Gastroesophageal sphincter (tissue), 3 donors: ENCODE measurements around the gene ZDHHC3.

Experiments
- CTCF ChIP-seq, 4 experiments: fragments of 200-600 bp in 2 of 4; fragments of 450-650 bp in 2 of 4; sonication (generic) in 1 of 4; IDR thresholded peaks; one replicate each; pipeline ENCODE4 v1.5.1; 2017 to 2019; ENCODE audit warnings: antibody characterized with exemption in 4 of 4, mild to moderate bottlenecking in 2 of 4, moderate library complexity in 2 of 4
- POLR2A ChIP-seq, 2 donors: fragments of 450-650 bp; IDR thresholded peaks; one replicate each; pipeline ENCODE4 v1.6.1; 2017; ENCODE audit warnings: antibody characterized with exemption in 2 of 2, mild to moderate bottlenecking in 2 of 2, moderate library complexity in 1 of 2

- TF ChIP-seq POLR2A (IDR thresholded peaks at IDR 0.05) (no peak), CTCF (IDR thresholded peaks at IDR 0.05) (no peak)
Measured at GRCh38 chr3:44984335-44984734, 8.4 kb upstream of the ZDHHC3 start.
